ENCODE results near the gene FYN. TPM values are rescaled to one million over a fixed set of nuclear protein-coding genes. Genes with fewer than 3 reads are reported as not detected.

FYN gene
- total and polyA plus RNA-seq, 2 of the 4 experiments (the other 2 are of a cell fraction) = 30.8 to 36.4 TPM

GRCh38 chr6:111782192-111782809, 91.0 kb downstream of the FYN start:
- intact Hi-C loops (cut with micrococcal nuclease) = no loop called here
- H4K5ac ChIP-seq (ENCODE audit: low read depth, low read length) = no peak overlapping the region
- in situ Hi-C loops (cut with MboI; ENCODE audit: low sequenced_read_pairs) = no loop called here
- H3K9me1 ChIP-seq (ENCODE audit: insufficient read depth, low read length) = peaks cover 8% of the 10 kb centered on the region
- H2AK5ac ChIP-seq (ENCODE audit: low read depth, low read length) = no peak overlapping the region
- no peak overlapping the region for H4K8ac ChIP-seq (ENCODE audit: low read depth in 2 of 2, low read length in 2 of 2)
- peaks cover 13 to 22% of the 10 kb centered on the region in 2 experiments; a peak in 2 of 4 replicates for H3K79me1 ChIP-seq (ENCODE audit: low read depth in 1 of 2, low read length in 2 of 2)
- ChIA-PET POLR2A (ENCODE audit: unreplicated experiment) (no interaction called here), CTCF (no interaction called here)
- H3K9ac ChIP-seq (ENCODE audit: low read depth, low read length) = no peak overlapping the region
- H2AFZ ChIP-seq (replicated peaks; ENCODE audit: low read length, poor library complexity) = no peak overlapping the region
- H3K4ac ChIP-seq (ENCODE audit: low read depth, low read length) = no peak overlapping the region
- no peak overlapping the region for H3K56ac ChIP-seq (ENCODE audit: extremely low read depth, insufficient read depth, low read length)
- H4K91ac ChIP-seq (ENCODE audit: insufficient read depth, low read depth, low read length) = no peak overlapping the region
- no peak for TF ChIP-seq RAD21 (IDR thresholded peaks at IDR 0.05; ENCODE audit: low read length)
- no peak for TF ChIP-seq RCOR1 (IDR thresholded peaks at IDR 0.05; ENCODE audit: insufficient replicate concordance, low read length)
- TF ChIP-seq CTCF (conservative IDR thresholded peaks at IDR 0.05; ENCODE audit: low read depth, low read length) = no peak
- TF ChIP-seq MAZ (IDR thresholded peaks at IDR 0.05; ENCODE audit: borderline replicate concordance, low read depth, low read length) = no peak
- H3K27me3 ChIP-seq (ENCODE audit: control insufficient read depth, insufficient read depth, low read length) = no peaks in the 10 kb centered on the region
- DNase-seq (no peak), ATAC-seq (ENCODE audit: low read depth) (no peak)
- dilution Hi-C loops (cut with HindIII; ENCODE audit: low sequenced_read_pairs, unreplicated experiment) = no loop called here
- no peak overlapping the region for H2AK9ac ChIP-seq (replicated peaks; ENCODE audit: low read depth, low read length, poor library complexity)
- BruUV-seq (replicated peaks) = no TSS peak
- H3K4me1 ChIP-seq (ENCODE audit: control insufficient read depth, insufficient read depth, low read length) = peaks cover 4% of the 10 kb centered on the region
- no peak overlapping the region for H2BK20ac ChIP-seq (ENCODE audit: low read depth, low read length)
- no peak overlapping the region for H2BK120ac ChIP-seq (ENCODE audit: low read depth, low read length)
- H3K4me2 ChIP-seq (ENCODE audit: low read depth, low read length) = no peak overlapping the region
- no peaks in the 10 kb centered on the region for H3K36me3 ChIP-seq (ENCODE audit: control insufficient read depth, insufficient read depth, low read length)
- no peak overlapping the region for H3K4me3 ChIP-seq (ENCODE audit: insufficient read depth, low read depth, low read length)
- no peak overlapping the region for H3K14ac ChIP-seq (replicated peaks; ENCODE audit: low read depth, low read length)
- no peaks in the 10 kb centered on the region; the same call in 1 of the 2 replicates for H4K20me1 ChIP-seq (ENCODE audit: insufficient read depth, low read length)
- H2BK15ac ChIP-seq (ENCODE audit: low read depth, low read length) = no peak overlapping the region
- H3K27ac ChIP-seq (ENCODE audit: insufficient read depth, low read length) = no peak overlapping the region
- no CpG with 5 or more reads among the region's 5 CpGs for WGBS, 2 experiments (ENCODE audit: extremely low coverage in 2 of 2, insufficient read length in 1 of 2)
- H2BK5ac ChIP-seq (ENCODE audit: low read depth, low read length, poor library complexity, severe bottlenecking) = no peak overlapping the region
- no peaks in the 10 kb centered on the region for H3K9me3 ChIP-seq (ENCODE audit: control insufficient read depth, insufficient read depth, low read length)
- no peak overlapping the region for H3K23ac ChIP-seq (ENCODE audit: low read depth, low read length)
- H3K18ac ChIP-seq (ENCODE audit: low read depth, low read length) = no peak overlapping the region

All from IMR-90 (cell line).